Ishikawa (cell line): Measurements from ENCODE around the gene PIGX.

Experiments used
- CEBPB ChIP-seq: IDR thresholded peaks from 2 replicates; pipeline ENCODE4 v1.6.1; 2012
- CREB1 ChIP-seq: IDR thresholded peaks from 2 replicates; pipeline ENCODE4 v1.6.1; 2012; ENCODE audit warnings: low read depth
- EGR1 ChIP-seq: IDR thresholded peaks from 2 replicates; pipeline ENCODE4 v1.6.1; 2012
- EP300 ChIP-seq: IDR thresholded peaks from 2 replicates; pipeline ENCODE4 v1.6.1; 2012; ENCODE audit warnings: borderline replicate concordance
- FOXM1 ChIP-seq: IDR thresholded peaks from 2 replicates; pipeline ENCODE4 v1.6.1; 2012; ENCODE audit warnings: low read depth, borderline replicate concordance
- MAX ChIP-seq: IDR thresholded peaks from 2 replicates; pipeline ENCODE4 v1.6.1; 2012
- NFIC ChIP-seq: IDR thresholded peaks from 2 replicates; pipeline ENCODE4 v1.6.1; 2012
- RAD21 ChIP-seq: IDR thresholded peaks from 2 replicates; pipeline ENCODE4 v1.6.1; 2012; ENCODE audit warnings: low read depth
- REST ChIP-seq: IDR thresholded peaks from 2 replicates; pipeline ENCODE4 v1.6.1; 2012; ENCODE audit warnings: low read depth, mild to moderate bottlenecking
- TAF1 ChIP-seq: IDR thresholded peaks from 2 replicates; pipeline ENCODE4 v1.6.1; 2012; ENCODE audit warnings: low read depth, mild to moderate bottlenecking
- TCF12 ChIP-seq: IDR thresholded peaks from 2 replicates; pipeline ENCODE4 v1.6.1; 2012; ENCODE audit warnings: low read depth
- TEAD4 ChIP-seq: IDR thresholded peaks from 2 replicates; pipeline ENCODE4 v1.6.1; 2012
- USF1 ChIP-seq: IDR thresholded peaks from 2 replicates; pipeline ENCODE4 v1.6.1; 2012
- YY1 ChIP-seq: IDR thresholded peaks from 2 replicates; pipeline ENCODE4 v1.6.1; 2012; ENCODE audit warnings: low read depth
- ZBTB7A ChIP-seq: IDR thresholded peaks from 2 replicates; pipeline ENCODE4 v1.6.1; 2012; ENCODE audit warnings: low read depth

The PIGX gene

GRCh38 chr3:196721097-196721496, 8.9 kb downstream of the PIGX start:
- no peak for TF ChIP-seq ZBTB7A
- TF ChIP-seq NFIC, result no peak
- no peak for TF ChIP-seq USF1
- TF ChIP-seq FOXM1, result no peak
- no peak for TF ChIP-seq CEBPB
- TF ChIP-seq TCF12, result no peak
- TF ChIP-seq EGR1, result no peak
- no peak for TF ChIP-seq RAD21
- no peak for TF ChIP-seq YY1

GRCh38 chr3:196726788-196727675, 14.9 kb downstream of the PIGX start:
- TF ChIP-seq RAD21, result no peak
- no peak for TF ChIP-seq REST
- TF ChIP-seq TAF1, result no peak
- no peak for TF ChIP-seq NFIC
- TF ChIP-seq EGR1, result no peak
- no peak for TF ChIP-seq CREB1

- no peak for TF ChIP-seq EP300
Observed at GRCh38 chr3:196735751-196736150, 23.6 kb downstream of the PIGX start.

GRCh38 chr3:196736670-196737374, 24.6 kb downstream of the PIGX start:
- no peak for TF ChIP-seq RAD21
- TF ChIP-seq TCF12, result no peak
- no peak for TF ChIP-seq MAX
- TF ChIP-seq CEBPB, result no peak
- no peak for TF ChIP-seq ZBTB7A
- no peak for TF ChIP-seq TEAD4
- no peak for TF ChIP-seq FOXM1
- no peak for TF ChIP-seq USF1
- no peak for TF ChIP-seq REST
- TF ChIP-seq CREB1, result no peak
- no peak for TF ChIP-seq YY1
- no peak for TF ChIP-seq EGR1
- no peak for TF ChIP-seq TAF1
- no peak for TF ChIP-seq EP300
- no peak for TF ChIP-seq NFIC

GRCh38 chr3:196737655-196738054, 25.5 kb downstream of the PIGX start:
- TF ChIP-seq EP300, result no peak
- no peak for TF ChIP-seq REST
- TF ChIP-seq TAF1, result no peak
- TF ChIP-seq FOXM1, result no peak
- no peak for TF ChIP-seq TCF12
- no peak for TF ChIP-seq USF1
- no peak for TF ChIP-seq CEBPB
- TF ChIP-seq YY1, result no peak
- TF ChIP-seq RAD21, result no peak
